D721Med (cell line): Measurements from ENCODE around the gene THAP6.

Experiments used
- DNase-seq: peaks from one replicate; pipeline ENCODE4 v3.0.0; 2011; ENCODE audit warnings: low spot score; ENCODE audit not compliant: insufficient read length
- FAIRE-seq: peaks from 2 replicates; lab custom pipeline; 2011; peaks lifted over from hg19 to GRCh38; lab: Jason Lieb, UNC
- TF ChIP-seq, protein P1 (sequence below): IDR thresholded peaks from 2 replicates; pipeline ENCODE4 v1.5.1; 2012; ENCODE audit warnings: mild to moderate bottlenecking, control low read depth; ENCODE audit not compliant: insufficient read depth; ENCODE audit errors: missing control alignments

THAP6 gene

DNA sequence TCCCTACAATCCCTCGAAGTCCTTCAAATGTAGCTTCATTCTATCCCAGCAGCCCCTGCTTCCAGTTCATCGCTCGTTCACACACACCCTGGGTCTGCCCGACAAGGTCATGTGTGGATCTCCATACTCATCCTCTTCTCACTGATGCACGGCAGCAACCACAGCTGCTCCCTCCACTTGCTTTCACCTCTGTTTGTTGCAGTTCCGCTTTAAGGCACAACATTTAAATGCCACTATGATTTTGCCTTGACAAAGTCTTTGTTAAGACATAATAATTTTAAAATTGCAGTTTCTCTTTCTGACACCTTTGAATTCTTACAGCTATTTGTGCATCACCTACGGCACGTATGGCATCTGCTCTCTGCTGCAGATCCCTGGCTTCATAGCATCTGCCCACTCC is 43.4 kb downstream of the THAP6 start:
- FAIRE-seq (no peak), DNase-seq (peak; percentile 34)
- TF ChIP-seq, protein P1, sequence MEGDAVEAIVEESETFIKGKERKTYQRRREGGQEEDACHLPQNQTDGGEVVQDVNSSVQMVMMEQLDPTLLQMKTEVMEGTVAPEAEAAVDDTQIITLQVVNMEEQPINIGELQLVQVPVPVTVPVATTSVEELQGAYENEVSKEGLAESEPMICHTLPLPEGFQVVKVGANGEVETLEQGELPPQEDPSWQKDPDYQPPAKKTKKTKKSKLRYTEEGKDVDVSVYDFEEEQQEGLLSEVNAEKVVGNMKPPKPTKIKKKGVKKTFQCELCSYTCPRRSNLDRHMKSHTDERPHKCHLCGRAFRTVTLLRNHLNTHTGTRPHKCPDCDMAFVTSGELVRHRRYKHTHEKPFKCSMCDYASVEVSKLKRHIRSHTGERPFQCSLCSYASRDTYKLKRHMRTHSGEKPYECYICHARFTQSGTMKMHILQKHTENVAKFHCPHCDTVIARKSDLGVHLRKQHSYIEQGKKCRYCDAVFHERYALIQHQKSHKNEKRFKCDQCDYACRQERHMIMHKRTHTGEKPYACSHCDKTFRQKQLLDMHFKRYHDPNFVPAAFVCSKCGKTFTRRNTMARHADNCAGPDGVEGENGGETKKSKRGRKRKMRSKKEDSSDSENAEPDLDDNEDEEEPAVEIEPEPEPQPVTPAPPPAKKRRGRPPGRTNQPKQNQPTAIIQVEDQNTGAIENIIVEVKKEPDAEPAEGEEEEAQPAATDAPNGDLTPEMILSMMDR, result no peak

DNA sequence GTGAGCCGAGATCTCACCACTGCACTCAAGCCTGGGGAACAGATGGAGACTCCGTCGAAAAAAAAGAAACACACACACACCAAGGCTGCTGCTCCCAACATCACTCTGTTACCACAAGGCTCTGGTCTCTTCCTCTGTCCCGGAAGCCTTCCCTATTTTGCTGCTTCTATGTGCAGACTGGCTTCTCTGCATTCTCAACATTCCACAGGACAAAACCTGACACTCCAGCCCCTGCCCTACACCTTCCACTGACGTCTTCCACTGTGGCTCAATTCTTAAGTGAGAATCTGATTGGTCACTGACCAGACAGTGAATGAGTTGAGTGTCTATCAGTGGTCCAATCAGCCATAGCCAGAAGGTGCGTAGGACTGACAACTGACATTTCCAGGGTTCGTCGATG is 47.5 kb downstream of the THAP6 start:
- no peak for DNase-seq
- FAIRE-seq, result no peak
- TF ChIP-seq, protein P1, result no peak

DNA sequence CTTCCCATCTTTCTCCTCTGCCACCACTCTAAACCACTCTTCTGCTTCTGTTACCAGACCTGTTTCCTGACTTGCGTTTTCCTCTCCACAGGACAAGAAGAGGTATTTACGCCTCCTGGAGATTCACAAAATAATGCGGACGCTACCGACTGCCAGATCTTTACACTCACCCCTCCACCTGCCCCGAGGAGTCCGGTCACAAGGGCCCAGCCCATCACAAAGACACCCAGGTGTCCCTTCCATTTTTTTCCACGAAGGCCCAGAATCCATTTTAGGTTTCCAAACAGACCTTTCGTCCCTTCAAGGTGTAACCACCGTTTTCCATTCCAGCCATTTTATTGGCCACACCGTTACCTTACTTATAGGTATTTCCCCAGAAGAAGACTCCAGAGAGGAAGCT is 49.8 kb downstream of the THAP6 start:
- FAIRE-seq (no peak), DNase-seq (no peak)
- TF ChIP-seq, protein P1, result no peak

DNA sequence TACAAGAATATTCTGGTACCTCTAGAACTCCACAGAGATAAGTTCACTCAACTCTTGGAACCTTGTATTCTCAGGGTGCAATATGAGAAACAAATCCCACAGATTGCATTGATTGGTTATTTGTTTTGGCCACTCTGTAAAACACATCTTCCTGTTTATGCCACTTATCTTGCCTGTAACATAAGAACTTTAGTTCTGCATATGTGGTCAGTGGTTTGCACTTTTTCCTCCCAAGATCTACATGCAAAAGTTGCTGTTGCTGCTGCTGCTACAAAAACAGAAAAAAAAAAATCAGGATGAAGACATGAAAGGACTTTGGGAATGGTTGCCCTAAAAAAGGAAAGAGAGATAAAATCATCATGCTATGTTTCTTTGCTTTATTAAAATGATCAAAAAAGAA is 51.2 kb downstream of the THAP6 start:
- TF ChIP-seq, protein P1, result no peak
- FAIRE-seq (no peak), DNase-seq (no peak)

DNA sequence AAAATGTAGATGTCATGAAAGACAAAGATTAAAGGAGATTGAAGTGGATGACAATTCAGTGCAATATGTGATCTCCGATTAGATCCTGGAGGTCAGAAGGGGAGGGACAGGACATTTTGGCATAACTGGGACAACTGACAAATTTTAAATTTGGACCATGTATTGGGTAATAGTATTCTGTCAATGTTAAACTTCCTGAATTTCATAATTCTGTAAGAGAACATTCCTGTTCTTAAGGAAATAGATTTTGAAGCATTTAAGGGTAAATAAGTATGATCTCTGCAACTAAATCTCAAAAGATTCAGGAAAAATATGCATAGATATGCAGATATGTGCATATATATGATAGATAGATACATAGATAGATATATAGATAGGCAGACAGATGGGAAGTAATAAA is 52.6 kb downstream of the THAP6 start:
- no peak for DNase-seq
- no peak for FAIRE-seq
- TF ChIP-seq, protein P1, result no peak

DNA sequence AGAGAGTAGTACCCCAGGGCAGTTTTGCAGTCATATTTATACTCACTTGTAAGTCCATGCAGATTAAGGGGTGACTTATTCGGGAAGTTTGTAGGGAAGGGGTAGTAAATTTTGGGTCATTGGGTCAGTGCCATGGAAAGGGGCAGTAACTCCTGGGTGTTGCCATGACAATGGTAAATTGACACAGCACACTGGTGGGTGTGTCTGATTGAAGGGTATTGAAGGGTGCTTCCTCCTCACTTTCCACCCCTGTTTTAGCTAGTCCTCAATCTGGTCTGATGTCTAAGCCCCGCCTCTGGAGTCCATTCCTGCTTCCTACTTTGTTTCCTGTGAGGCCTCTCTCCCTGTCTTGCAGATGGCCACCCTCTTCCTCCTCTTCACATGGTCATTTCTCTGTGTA is 53.5 kb downstream of the THAP6 start:
- TF ChIP-seq, protein P1, result no peak
- DNase-seq (no peak), FAIRE-seq (no peak)
